ENCODE measurements around the gene NELFCD.
"Not testable (repeated sequence)": the region's sequence is repeated elsewhere in the genome, so short reads cannot be mapped to it uniquely, and the experiment has no call there.

The NELFCD gene

GRCh38 chr20:58973179-58973578, 7.9 kb upstream of the NELFCD start:
- no peak for DNase-seq (ENCODE audit: low read depth in 2 of 2)

GRCh38 chr20:58973866-58974265, 7.2 kb upstream of the NELFCD start:
- no peak for DNase-seq (ENCODE audit: low read depth in 2 of 2)

DNA sequence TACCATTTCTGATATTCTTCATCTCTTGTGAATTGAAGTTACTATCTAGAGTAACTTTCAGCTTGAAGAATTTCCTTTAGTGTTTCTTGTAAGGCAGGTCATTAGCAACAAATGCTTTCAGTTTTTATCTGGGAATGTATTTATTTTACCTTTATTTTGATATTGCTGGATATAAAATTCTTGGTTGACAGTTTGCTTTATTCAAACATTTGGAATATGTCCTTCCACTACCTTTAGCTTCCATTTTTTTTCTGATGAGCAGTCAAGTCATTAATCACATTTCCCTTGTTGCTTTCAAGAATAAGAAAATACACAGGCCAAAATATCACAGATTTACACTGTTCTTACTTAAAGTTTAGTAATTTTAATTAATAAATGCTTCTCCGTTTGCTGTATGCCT, 5.7 kb upstream of the NELFCD start:
- no peak for DNase-seq (ENCODE audit: low read depth in 2 of 2)

- DNase-seq (ENCODE audit: low read depth in 2 of 2) = no peak
Observed at GRCh38 chr20:58976061-58976730, 4.9 kb upstream of the NELFCD start.

DNA sequence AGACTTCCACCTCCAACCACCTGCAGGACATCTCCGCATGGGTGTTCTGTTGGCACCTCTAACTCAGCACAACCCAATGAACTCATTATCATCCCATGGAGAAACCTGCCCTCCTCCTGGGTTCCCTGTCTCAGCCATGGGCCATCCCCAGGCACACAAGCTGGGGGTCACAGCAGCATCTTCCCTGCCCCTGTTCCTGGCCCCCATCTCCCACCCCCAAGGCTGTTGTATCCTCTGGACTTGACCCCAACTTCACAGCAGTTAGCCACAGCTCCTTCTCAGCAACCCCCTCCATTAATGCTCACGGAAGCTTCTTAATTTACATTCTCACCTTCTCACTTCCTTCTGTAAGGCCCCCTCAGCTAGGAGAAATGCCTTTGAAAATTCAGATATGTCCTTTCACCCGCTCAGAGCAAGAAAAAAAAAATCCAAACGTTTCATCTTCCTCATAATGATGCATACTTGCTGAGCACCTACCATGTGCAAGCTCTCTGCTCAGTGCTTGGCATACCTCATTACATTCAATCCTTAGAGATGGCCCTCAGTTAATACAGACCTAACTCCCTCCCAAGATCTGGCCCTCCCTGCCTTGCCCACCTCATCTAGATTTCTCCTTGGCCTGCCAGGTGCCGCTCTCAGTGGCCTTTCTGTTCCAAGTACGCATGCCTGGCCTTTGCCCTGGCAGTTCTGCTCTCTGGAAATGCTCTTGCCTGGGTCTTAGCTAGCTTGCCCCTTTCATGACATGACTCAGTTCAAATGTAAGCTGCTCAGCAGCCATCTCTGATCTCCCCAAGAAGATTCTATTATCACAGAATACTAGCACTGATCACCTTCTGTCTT, 2.5 kb upstream of the NELFCD start:
- no peak for DNase-seq (ENCODE audit: low read depth in 2 of 2)

- DNase-seq (ENCODE audit: low read depth in 2 of 2) = peak in 1 of 2 experiments; percentile 2
Observed at GRCh38 chr20:58981628-58982364, 740 bp downstream of the NELFCD start.

GRCh38 chr20:58982406-58983114, 1.5 kb downstream of the NELFCD start:
- no peak for DNase-seq (ENCODE audit: low read depth in 2 of 2)

DNA sequence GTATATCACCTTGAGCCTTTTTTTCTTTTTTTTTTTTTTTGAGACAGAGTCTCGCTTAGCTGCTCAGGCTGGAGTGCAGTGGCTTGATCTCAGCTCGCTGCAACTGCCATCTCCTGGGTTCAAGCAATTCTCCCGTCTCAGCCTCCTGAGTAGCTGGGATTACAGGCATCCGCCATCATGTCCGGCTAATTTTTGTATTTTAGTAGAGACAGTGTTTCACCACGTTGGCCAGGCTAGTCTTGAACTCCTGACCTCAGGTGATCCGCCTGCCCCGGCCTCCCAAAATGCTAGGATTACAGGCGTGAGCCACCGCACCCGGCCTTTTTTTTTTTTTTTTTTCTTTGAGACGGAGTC, 2.0 kb downstream of the NELFCD start:
- DNase-seq (ENCODE audit: low read depth in 2 of 2) = not testable (repeated sequence)

- no peak for DNase-seq (ENCODE audit: low read depth in 2 of 2)
Observed at GRCh38 chr20:58984691-58985090, 3.6 kb downstream of the NELFCD start.

DNA sequence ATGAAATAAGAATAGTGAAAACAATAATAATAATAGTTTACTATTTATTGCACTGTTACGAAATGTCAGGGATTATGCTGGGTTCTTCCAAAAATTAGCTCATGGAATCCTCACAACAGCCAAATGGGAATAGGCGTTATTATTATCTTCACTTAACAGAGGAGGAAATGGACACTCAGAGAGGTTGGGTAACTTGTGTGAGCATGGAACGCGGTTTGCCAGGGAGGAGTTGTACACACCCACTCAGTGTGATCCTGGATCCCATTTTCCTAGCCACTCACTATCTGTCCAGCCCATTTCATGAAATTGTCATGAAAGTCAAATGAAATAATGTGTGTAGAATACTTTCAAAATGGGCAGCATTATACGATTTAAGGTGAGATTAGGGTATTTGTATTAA, 4.6 kb downstream of the NELFCD start:
- no peak for DNase-seq (ENCODE audit: low read depth in 2 of 2)

DNA sequence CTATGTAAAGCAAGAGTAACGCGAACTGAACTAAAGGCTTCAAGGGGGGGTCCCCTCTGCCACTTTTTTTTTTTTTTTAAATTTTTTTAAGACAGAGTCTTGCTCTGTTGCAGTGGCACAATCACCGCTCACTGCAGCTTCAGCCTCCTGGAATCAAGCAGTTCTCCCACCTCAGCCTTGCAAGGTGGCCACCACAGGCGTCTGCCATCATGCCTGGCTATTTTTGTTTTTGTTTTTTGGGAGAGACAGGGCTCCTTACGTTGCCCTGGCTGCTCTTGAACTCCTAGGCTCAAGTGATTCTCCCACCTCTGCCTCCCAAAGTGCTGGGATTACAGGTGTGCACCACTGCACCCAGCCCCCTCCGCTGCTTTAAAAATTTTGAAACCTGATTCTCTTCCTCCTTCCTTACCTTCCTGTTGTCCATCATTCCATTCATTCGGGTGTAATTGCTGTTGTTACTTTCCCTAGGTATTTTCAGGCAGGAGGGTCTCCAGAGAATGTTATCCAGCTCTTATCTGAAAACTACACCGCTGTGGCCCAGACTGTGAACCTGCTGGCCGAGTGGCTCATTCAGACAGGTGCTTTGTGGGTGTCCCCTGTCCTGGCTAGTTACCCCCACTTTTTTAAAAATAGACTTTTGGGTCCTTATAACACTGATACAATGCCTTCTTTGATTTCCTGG, 5.4 kb downstream of the NELFCD start:
- no peak for DNase-seq (ENCODE audit: low read depth in 2 of 2)

DNA sequence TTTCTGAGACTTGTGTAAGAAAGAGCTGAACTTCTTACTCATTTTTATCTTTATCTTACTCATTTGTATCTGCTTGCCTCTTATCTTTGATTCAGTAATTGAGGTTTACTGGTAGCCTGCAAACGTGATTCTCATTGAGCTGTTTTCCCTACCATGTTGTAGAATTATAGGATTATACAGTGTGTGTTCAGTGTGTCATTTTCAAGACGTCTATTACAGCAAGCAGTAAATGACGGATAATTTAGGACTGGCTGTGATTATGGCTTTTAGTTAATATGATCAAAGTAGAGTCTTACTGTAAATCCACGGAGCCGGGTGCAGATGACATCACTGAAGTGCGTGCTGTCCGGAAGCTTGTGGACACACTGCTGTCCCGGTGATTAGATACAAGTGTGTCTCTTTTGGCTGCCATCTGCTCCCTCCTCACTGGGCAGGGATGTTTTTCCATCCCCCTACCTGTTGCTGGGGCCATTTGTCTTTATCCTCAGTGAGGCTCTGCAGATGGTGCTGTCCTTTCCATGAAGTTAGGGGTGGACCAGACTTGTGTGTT, 6.0 kb downstream of the NELFCD start:
- no peak for DNase-seq (ENCODE audit: low read depth in 2 of 2)

DNA sequence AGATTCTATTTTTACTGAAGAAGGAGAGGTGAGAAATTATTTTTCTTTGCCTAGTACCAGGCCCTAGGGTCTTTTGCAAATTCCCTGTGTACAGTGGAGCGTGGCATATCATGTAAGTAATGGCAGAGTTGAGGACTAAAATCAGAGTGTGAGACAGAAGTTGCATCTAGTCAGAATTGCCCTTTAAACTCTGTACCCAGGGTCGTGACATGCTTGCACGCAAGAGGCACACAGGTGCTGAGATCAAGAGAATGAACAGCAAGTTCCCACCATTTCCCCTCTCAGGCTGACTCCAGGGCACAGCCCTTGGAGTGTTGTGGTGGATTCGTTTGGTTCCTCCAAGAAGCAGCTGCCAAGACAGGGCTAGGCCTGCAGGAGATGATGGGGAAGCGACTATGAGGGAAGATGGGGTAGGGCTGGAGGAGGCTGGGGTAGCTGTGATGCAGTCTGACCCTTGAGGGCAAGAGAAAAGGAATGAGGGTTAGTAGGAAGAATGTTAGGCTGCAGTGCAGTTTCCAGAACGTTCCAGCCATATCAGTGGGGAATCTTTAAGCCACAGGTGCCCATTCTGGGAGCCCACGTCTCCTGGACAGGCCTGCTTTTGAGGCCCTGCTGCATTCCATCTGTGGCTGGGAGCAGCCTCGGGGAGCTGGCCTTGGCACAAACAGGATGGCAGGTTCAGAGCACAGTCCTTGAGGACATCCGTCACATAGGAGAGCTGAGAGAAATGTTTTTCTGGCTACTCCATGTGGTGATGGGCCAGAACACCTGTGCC, 6.9 kb downstream of the NELFCD start:
- no peak for DNase-seq (ENCODE audit: low read depth in 2 of 2)

DNA sequence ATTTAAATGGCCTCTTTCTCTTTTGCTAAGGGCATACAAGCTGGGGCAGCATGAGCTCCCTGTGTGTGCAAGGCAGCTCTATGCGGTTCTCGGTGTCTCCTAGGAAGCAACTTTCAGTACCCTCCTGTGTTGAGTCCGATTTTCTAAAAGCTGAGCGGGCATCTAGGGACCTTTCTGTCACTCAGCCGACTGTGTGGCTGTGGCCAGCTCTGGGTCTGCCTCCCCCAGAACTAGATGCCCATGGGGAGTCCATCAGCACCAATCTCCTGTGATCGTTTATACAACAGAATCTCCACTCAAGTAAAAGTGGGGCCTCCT, 7.5 kb downstream of the NELFCD start:
- no peak for DNase-seq (ENCODE audit: low read depth in 2 of 2)

DNA sequence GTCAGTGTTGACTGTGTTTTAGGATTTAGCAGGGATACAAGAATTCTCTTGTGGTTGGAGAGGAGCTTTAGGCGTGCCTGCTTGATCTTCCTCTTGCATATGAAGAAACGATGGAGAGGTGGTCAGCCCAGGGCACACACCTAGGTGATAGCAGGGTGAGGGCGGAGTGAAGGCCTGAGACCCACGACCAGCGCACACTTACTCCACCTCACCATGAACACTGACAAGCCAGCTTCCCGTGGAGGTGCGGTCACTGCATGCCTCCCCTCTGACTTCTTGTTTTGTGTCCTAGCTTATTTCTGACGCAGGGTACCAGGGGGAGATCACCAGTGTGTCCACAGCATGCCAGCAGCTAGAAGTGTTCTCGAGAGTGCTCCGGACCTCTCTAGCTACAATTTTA, 8.1 kb downstream of the NELFCD start:
- no peak for DNase-seq (ENCODE audit: low read depth in 2 of 2)

DNA sequence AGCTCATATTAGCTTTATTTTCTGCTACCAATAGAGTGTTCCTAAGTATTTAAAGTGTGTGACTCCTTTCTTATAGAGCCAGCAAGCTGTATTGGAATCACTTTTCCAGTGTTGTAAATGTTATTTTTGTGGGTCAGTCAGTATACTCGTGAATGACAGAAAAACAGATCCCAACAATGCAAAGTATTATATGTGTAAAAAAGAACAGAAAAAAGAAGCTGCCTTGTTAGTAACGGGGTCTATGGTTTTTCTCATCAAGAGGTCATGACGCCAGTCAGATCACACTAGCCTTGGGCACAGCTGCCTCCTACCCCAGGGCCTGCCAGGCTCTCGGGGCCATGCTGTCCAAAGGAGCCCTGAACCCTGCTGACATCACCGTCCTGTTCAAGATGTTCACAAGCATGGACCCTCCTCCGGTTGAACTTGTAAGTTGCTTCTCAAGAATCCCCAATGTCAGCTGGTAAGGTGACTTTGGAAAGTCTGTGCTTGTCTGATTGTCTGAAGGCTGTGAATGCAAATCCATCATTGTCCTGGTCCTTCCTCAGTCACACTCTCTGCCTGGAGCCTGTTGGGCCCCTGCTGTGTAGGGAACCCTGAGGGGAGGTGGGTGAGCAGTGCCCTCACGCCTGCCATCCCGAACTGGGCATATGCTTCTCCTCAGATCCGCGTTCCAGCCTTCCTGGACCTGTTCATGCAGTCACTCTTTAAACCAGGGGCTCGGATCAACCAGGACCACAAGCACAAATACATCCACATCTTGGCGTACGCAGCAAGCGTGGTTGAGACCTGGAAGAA, 9.8 kb downstream of the NELFCD start:
- no peak for DNase-seq (ENCODE audit: low read depth in 2 of 2)

GRCh38 chr20:58991715-58992114, 10.7 kb downstream of the NELFCD start:
- no peak for DNase-seq (ENCODE audit: low read depth in 2 of 2)

- DNase-seq (ENCODE audit: low read depth in 2 of 2) = no peak
Observed at GRCh38 chr20:58992911-58993310, 11.9 kb downstream of the NELFCD start.

DNA sequence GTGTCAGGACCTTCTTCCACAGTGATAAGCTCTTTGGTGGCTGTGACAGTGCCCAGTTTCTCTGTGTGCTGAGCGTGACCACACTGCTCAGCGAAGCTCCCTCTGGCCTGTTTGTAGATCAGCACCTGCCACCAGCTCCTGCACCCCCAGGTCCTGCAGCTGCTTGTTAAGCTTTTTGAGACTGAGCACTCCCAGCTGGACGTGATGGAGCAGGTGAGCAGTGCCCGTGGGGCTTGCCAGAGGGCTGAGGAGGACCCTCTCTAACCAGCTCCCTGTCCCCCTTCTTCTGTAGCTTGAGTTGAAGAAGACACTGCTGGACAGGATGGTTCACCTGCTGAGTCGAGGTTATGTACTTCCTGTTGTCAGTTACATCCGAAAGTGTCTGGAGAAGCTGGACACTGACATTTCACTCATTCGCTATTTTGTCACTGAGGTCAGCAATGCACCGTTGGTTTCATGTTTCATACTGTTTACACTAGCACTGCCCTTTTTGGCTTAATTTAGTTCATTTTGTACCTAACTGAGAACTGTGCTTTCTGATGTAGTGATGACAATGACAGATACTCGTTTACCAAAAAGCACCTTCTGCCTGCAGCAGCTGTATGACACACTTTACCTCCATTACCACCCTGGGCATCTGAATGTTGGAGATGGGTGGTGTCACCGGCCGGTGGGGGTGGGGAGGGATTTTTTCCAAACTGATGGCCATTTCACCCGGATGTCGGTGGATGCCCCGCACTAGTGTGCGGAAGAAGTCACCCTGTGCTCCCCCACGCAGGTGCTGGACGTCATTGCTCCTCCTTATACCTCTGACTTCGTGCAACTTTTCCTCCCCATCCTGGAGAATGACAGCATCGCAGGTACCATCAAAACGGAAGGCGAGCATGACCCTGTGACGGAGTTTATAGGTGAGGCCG, 12.5 kb downstream of the NELFCD start:
- no peak for DNase-seq (ENCODE audit: low read depth in 2 of 2)

All from fibroblast of skin of left quadriceps (primary cell).